Measurements from ENCODE around the gene PEAR1.

PEAR1 gene

DNA sequence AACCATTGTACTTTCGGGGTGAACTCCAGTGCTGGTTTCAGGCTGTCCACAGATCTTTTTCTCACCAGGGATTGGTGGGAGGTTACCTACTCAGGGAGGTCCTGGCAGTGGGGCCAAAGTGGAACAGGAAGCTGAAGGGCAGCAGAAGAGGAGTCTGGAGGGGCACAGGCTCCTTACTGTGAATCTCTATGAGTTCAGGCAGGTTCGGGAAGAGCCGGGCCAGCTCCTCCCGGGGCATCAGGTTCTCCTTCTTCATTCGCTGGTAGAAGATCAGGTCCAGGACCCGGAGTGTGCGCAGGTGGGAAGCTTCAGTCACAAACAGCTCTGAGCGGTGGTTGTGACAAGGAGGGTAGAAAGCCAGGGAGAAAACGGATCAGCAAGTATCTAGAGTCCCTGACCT, 53.6 kb downstream of the PEAR1 start:
- CTCF ChIA-PET: no interaction called here
- TF ChIP-seq SP1 (IDR thresholded peaks at IDR 0.05): no peak
- TF ChIP-seq, protein P1, sequence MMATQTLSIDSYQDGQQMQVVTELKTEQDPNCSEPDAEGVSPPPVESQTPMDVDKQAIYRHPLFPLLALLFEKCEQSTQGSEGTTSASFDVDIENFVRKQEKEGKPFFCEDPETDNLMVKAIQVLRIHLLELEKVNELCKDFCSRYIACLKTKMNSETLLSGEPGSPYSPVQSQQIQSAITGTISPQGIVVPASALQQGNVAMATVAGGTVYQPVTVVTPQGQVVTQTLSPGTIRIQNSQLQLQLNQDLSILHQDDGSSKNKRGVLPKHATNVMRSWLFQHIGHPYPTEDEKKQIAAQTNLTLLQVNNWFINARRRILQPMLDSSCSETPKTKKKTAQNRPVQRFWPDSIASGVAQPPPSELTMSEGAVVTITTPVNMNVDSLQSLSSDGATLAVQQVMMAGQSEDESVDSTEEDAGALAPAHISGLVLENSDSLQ (IDR thresholded peaks at IDR 0.05): no peak
- no peak for TF ChIP-seq ZNF384 (IDR thresholded peaks at IDR 0.05)
- TF ChIP-seq ARNT (IDR thresholded peaks at IDR 0.05): no peak
- no peak for TF ChIP-seq ELF4 (IDR thresholded peaks at IDR 0.05)
- no peak for TF ChIP-seq SUZ12 (IDR thresholded peaks at IDR 0.05)
- TF ChIP-seq FOXK2 (IDR thresholded peaks at IDR 0.05): no peak
- TF ChIP-seq NFRKB (IDR thresholded peaks at IDR 0.05): no peak
- TF ChIP-seq CTBP1 (IDR thresholded peaks at IDR 0.05; ENCODE audit: borderline replicate concordance): no peak

DNA sequence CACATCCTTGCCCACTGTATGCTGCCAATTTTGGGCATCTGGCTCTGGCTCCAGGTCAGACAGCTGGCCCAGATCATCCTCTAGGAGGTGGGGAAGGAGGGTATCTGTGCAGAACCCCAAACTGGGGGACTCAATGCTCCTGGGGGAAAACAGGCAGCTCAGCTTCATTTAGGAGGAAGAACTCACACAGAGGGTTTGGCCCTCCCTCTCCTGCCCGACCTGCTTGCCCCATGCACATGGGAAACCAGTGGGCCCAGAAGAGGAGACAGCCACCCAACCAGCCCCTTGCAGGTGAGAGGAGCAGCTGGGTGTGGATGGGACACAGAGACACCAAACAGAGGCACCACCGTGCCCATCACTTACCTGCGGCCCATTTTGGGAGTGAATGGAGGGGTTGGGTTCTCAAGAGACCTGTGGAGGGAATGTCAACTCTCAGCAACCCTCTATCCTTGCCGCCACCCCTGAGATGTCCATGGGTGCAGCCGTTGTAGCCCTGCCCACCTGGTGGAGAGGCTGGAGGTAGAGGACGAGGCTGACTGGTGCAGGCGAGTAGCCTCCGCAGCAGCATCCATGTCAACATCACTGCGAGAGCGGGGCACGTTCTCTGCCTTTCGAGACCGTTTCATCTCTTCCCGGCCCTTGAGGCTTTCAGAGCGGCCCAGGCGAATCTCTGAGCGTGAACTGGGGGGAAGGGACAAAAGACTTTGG, 54.5 kb downstream of the PEAR1 start:
- POLR2A ChIA-PET: no interaction called here
- DNase-seq (ENCODE audit: extremely low spot score): no peak
- TF ChIP-seq NFRKB (IDR thresholded peaks at IDR 0.05) (no peak), SP1 (IDR thresholded peaks at IDR 0.05) (no peak), LEF1 (IDR thresholded peaks at IDR 0.05; ENCODE audit: borderline replicate concordance) (no peak), TARDBP (IDR thresholded peaks at IDR 0.05) (no peak), ELF4 (IDR thresholded peaks at IDR 0.05) (no peak), FOXK2 (IDR thresholded peaks at IDR 0.05) (no peak), SUZ12 (IDR thresholded peaks at IDR 0.05) (no peak), HDGF (IDR thresholded peaks at IDR 0.05; ENCODE audit: borderline replicate concordance) (no peak), ZNF384 (IDR thresholded peaks at IDR 0.05) (no peak), L3MBTL2 (conservative IDR thresholded peaks at IDR 0.05) (no peak), CTBP1 (IDR thresholded peaks at IDR 0.05; ENCODE audit: borderline replicate concordance) (no peak), FOXM1 (IDR thresholded peaks at IDR 0.05; ENCODE audit: borderline replicate concordance) (no peak), FOXA1 (IDR thresholded peaks at IDR 0.05) (no peak), BHLHE40 (IDR thresholded peaks at IDR 0.05; ENCODE audit: borderline replicate concordance) (no peak), ARNT (IDR thresholded peaks at IDR 0.05) (no peak)
- TF ChIP-seq, protein P1 (IDR thresholded peaks at IDR 0.05): no peak
- CTCF ChIA-PET: interaction anchor here (1.2 to 1.4 kb wide), 2 partner anchors 8 to 11 kb away, joined by 3 to 4 read pairs; no protein-coding TSS in a partner anchor

More for the DNA sequence above, 53.6 kb downstream of the PEAR1 start:
- no peak for DNase-seq (ENCODE audit: extremely low spot score)
- POLR2A ChIA-PET: no interaction called here

GRCh38 chr1:156948708-156949107, 55.2 kb downstream of the PEAR1 start:
- ChIA-PET POLR2A (no interaction called here), CTCF (interaction anchor here (0.7 to 1.4 kb wide), 3 partner anchors 8 to 126 kb away, joined by 3 to 4 read pairs (median 3); no protein-coding TSS in a partner anchor)
- no peak for TF ChIP-seq TARDBP (IDR thresholded peaks at IDR 0.05)
- TF ChIP-seq L3MBTL2 (conservative IDR thresholded peaks at IDR 0.05): no peak
- TF ChIP-seq ARNT (IDR thresholded peaks at IDR 0.05): no peak
- TF ChIP-seq FOXM1 (IDR thresholded peaks at IDR 0.05; ENCODE audit: borderline replicate concordance): no peak
- no peak for TF ChIP-seq NFRKB (IDR thresholded peaks at IDR 0.05)
- no peak for TF ChIP-seq SP1 (IDR thresholded peaks at IDR 0.05)
- no peak for TF ChIP-seq FOXK2 (IDR thresholded peaks at IDR 0.05)
- TF ChIP-seq ELF4 (IDR thresholded peaks at IDR 0.05): no peak
- TF ChIP-seq, protein P1 (IDR thresholded peaks at IDR 0.05): no peak
- TF ChIP-seq FOXA1 (IDR thresholded peaks at IDR 0.05): no peak
- no peak for TF ChIP-seq SUZ12 (IDR thresholded peaks at IDR 0.05)
- no peak for TF ChIP-seq BHLHE40 (IDR thresholded peaks at IDR 0.05; ENCODE audit: borderline replicate concordance)
- no peak for TF ChIP-seq ZNF384 (IDR thresholded peaks at IDR 0.05)
- no peak for TF ChIP-seq HDGF (IDR thresholded peaks at IDR 0.05; ENCODE audit: borderline replicate concordance)
- TF ChIP-seq LEF1 (IDR thresholded peaks at IDR 0.05; ENCODE audit: borderline replicate concordance): no peak
- TF ChIP-seq CTBP1 (IDR thresholded peaks at IDR 0.05; ENCODE audit: borderline replicate concordance): no peak
- DNase-seq (ENCODE audit: extremely low spot score): peak; percentile 42

GRCh38 chr1:156949127-156949526, 55.6 kb downstream of the PEAR1 start:
- no peak for TF ChIP-seq TARDBP (IDR thresholded peaks at IDR 0.05)
- no peak for TF ChIP-seq FOXK2 (IDR thresholded peaks at IDR 0.05)
- TF ChIP-seq LEF1 (IDR thresholded peaks at IDR 0.05; ENCODE audit: borderline replicate concordance): no peak
- no peak for TF ChIP-seq ELF4 (IDR thresholded peaks at IDR 0.05)
- TF ChIP-seq, protein P1 (IDR thresholded peaks at IDR 0.05): no peak
- TF ChIP-seq L3MBTL2 (conservative IDR thresholded peaks at IDR 0.05): no peak
- TF ChIP-seq SUZ12 (IDR thresholded peaks at IDR 0.05): no peak
- TF ChIP-seq HDGF (IDR thresholded peaks at IDR 0.05; ENCODE audit: borderline replicate concordance): no peak
- no peak for TF ChIP-seq SP1 (IDR thresholded peaks at IDR 0.05)
- TF ChIP-seq ZNF384 (IDR thresholded peaks at IDR 0.05): no peak
- TF ChIP-seq FOXA1 (IDR thresholded peaks at IDR 0.05): no peak
- no peak for TF ChIP-seq FOXM1 (IDR thresholded peaks at IDR 0.05; ENCODE audit: borderline replicate concordance)
- no peak for TF ChIP-seq CTBP1 (IDR thresholded peaks at IDR 0.05; ENCODE audit: borderline replicate concordance)
- TF ChIP-seq NFRKB (IDR thresholded peaks at IDR 0.05): no peak
- TF ChIP-seq BHLHE40 (IDR thresholded peaks at IDR 0.05; ENCODE audit: borderline replicate concordance): no peak
- no peak for TF ChIP-seq ARNT (IDR thresholded peaks at IDR 0.05)
- ChIA-PET POLR2A (no interaction called here), CTCF (interaction anchor here (0.7 to 1.4 kb wide), 4 partner anchors 9 to 125 kb away, joined by 3 to 4 read pairs (median 4); no protein-coding TSS in a partner anchor)
- no peak for DNase-seq (ENCODE audit: extremely low spot score)

DNA sequence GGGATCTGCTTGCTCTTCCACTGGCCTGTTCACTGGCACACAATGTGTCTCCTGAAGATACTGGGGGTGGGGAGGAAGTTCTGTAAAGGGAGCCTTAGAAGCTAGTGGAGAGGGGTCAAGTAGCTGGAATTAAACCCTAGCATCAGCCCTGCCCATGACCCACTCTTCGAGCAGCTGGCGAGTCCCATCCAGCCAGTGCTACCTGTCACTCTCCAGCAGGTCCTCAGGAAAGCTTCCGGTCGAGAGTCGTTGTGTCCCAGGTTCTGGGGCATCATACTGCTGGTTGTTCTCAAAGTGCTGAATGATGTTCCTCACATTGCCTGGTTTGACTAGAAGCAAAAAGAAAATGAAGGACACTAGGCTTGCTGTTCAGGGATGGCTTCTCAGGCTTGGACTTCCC, 57.9 kb downstream of the PEAR1 start:
- no peak for TF ChIP-seq FOXK2 (IDR thresholded peaks at IDR 0.05)
- no peak for DNase-seq (ENCODE audit: extremely low spot score)
- ChIA-PET CTCF (no interaction called here), POLR2A (no interaction called here)
